Measurements from ENCODE around the gene DPH7. TPM values are rescaled to one million over a fixed set of nuclear protein-coding genes. Genes with fewer than 3 reads are reported as not detected.

DPH7 gene
- total and polyA plus RNA-seq, 2 experiments from 2014 or later = 65.6 to 78.4 TPM

DNA sequence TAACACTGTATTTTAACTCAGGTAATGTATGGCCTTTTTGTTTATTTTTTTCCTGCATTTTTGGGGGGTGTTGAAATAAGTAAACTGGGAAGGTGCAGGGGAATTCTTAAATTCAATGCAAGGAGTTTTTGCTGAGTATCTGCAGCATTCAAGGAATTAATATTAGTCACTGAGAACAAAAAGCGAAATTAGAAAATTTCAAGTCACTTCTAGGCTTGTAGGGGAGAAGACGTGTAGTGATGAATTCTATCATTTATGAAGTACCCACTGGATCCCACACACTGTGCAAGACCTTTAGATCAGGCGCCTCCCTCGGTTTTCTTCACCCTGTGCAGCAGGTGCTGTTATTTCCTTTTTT lies 41.3 kb upstream of the DPH7 start:
- TF ChIP-seq, protein P1, sequence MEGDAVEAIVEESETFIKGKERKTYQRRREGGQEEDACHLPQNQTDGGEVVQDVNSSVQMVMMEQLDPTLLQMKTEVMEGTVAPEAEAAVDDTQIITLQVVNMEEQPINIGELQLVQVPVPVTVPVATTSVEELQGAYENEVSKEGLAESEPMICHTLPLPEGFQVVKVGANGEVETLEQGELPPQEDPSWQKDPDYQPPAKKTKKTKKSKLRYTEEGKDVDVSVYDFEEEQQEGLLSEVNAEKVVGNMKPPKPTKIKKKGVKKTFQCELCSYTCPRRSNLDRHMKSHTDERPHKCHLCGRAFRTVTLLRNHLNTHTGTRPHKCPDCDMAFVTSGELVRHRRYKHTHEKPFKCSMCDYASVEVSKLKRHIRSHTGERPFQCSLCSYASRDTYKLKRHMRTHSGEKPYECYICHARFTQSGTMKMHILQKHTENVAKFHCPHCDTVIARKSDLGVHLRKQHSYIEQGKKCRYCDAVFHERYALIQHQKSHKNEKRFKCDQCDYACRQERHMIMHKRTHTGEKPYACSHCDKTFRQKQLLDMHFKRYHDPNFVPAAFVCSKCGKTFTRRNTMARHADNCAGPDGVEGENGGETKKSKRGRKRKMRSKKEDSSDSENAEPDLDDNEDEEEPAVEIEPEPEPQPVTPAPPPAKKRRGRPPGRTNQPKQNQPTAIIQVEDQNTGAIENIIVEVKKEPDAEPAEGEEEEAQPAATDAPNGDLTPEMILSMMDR (IDR thresholded peaks at IDR 0.05; ENCODE audit: low read depth, low read length) = no peak

DNA sequence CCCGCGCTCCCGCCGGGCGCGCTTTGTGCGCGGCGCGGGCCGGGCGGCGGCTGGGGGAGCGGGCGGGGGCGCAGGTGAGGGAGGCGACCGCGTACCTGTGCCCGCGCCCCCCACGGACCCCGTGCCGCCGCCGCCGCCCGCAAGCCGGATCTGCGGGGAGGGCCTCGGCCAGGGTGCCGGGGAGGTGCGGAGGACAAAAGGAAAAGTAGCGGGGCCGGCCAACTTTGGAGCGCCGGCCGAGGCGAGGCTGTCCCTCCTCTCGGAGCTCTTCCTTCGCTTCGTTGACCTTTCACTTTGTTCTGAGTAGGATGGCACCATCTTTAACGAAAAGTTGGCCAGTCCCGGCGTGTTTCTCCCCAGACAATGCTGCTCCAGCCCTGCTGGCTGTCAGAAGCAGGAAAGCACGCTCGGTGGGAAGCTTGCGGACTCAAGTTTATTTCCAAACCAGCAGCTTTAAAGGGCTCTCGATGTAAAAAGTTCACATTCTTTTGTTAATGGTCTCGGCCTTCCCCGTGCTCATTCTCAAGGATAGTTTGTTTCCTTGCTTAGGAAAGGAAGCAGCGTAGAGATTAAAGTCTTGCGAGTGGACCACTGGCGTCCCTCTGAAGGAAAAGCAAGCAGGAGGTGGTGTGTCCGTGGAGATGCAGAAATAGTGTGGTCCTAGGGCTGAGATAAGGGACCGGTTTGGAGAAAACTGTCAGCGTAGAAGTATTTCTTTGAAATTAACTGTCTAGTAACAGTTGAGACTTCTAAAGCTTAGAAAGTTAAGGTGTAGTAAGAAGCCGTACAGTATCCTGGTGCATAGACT lies 40.7 kb upstream of the DPH7 start:
- H3K27ac ChIP-seq = peak overlapping the region; percentile 84

More for the DNA sequence above, 41.3 kb upstream of the DPH7 start:
- H3K9me3 ChIP-seq (ENCODE audit: low read depth) = no peaks in the 10 kb centered on the region
- peaks cover 13% of the 10 kb centered on the region for H3K4me1 ChIP-seq (ENCODE audit: low read depth)
- H3K36me3 ChIP-seq = peaks cover 4% of the 10 kb centered on the region
- peak overlapping the region; percentile 84 for H3K27ac ChIP-seq
- peak overlapping the region; percentile 62 for H3K4me3 ChIP-seq
- H3K27me3 ChIP-seq = no peaks in the 10 kb centered on the region
- no peak for DNase-seq (ENCODE audit: low read depth in 1 of 2, low spot score in 1 of 2)

DNA sequence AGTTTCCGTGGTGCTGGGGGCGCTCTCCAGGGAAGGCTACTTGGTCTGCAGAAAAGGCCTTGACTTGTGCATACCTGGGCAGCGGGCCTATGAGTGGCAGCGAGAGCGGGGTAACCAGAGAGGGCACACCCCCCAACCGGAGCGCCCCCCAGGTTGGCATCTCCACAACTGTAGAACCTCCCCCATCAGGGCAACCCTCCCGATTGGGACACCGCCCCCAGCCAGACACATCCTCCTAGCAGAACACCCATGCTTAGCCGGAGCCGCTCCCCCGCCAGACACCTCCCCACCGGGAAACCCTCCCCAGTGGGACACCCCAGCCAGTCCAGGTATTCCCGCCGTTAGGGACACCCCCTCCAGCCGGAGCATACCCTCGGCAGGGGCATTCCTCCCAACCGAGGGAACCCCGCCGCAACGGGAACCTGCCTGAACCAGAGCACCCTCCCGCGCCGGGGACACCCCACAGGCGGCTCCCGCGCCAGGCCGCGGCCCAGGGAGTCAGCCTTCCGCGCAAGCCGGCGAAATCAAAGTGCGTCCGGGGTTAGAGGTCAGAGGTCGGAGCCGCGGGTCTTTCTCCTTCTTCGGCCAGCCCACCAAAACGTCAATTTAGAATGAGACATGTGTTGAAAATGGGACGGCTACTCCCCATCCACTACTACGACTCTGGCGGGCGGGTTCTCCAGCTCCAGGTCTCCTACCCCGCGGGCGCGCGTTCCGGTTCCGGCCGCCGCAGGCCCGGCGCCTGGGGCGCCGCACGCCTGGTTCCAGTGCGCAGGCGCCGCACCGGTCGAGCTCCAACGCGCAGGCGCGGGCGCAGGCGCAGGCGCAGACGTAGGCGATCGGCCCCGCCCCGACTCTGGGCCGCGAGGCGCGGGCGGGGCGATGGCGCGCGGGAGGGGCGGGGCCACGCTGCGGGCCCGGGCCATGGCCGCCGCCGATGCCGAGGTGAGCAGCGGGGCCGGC lies 39.7 kb upstream of the DPH7 start, which contains the start of gene EHMT1:
Gene EHMT1 (plus strand): TSS at position 901 of the 963 bp plus-strand sequence. CDS start 24 bp downstream, at position 925.
- Histone ChIP-seq H3K36me3 (peaks cover 7% of the 10 kb centered on the region), H3K4me1 (ENCODE audit: low read depth) (peaks cover 13% of the 10 kb centered on the region), H3K4me3 (peak within 1 kb of the TSS; percentile 62), H3K27me3 (no peaks in the 10 kb centered on the region), H3K27ac (peak within 1 kb of the TSS; percentile 88), H3K9me3 (ENCODE audit: low read depth) (no peaks in the 10 kb centered on the region)
- peak; percentile 90 to 94 for DNase-seq (ENCODE audit: low read depth in 1 of 2, low spot score in 1 of 2)
- TF ChIP-seq, protein P1 (IDR thresholded peaks at IDR 0.05; ENCODE audit: low read depth, low read length) = no peak

More for the DNA sequence above, 40.7 kb upstream of the DPH7 start:
- TF ChIP-seq, protein P1 (IDR thresholded peaks at IDR 0.05; ENCODE audit: low read depth, low read length) = no peak
- Histone ChIP-seq H3K36me3 (peaks cover 4% of the 10 kb centered on the region), H3K27me3 (no peaks in the 10 kb centered on the region), H3K9me3 (ENCODE audit: low read depth) (no peaks in the 10 kb centered on the region), H3K4me3 (peak overlapping the region; percentile 62), H3K4me1 (ENCODE audit: low read depth) (peaks cover 13% of the 10 kb centered on the region)
- DNase-seq (ENCODE audit: low read depth in 1 of 2, low spot score in 1 of 2) = peak; percentile 52 to 61

DNA sequence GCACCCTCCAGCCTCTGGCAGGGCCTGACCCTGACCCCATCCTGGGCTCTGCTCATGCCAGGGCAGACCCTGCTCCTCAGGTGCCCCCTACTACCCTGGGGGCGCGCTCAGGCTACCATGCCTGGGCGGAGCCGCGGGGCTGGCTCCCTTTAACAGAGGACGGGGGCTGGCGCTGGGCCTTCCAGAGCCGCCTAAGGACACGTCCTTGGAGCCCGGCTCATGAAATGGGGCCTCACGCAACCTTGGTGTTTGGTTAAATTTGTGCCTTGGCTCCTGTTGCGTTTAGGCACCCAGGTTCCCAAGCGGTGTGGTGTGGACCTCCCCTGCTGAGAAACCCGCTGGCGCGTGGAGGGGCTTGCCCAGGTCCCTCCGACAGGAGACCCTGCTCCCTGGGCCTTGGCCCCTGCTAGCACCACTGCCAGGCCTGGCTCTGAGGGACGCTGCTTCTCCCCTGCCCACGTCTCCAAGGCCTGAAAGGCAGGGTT lies 36.7 kb upstream of the DPH7 start:
- no peak for DNase-seq (ENCODE audit: low read depth in 1 of 2, low spot score in 1 of 2)
- no peaks in the 10 kb centered on the region for H3K9me3 ChIP-seq (ENCODE audit: low read depth)
- no peaks in the 10 kb centered on the region for H3K27me3 ChIP-seq
- peaks cover 12% of the 10 kb centered on the region for H3K4me1 ChIP-seq (ENCODE audit: low read depth)
- no peak overlapping the region for H3K27ac ChIP-seq
- TF ChIP-seq, protein P1 (IDR thresholded peaks at IDR 0.05; ENCODE audit: low read depth, low read length) = no peak
- H3K4me3 ChIP-seq = no peak overlapping the region
- H3K36me3 ChIP-seq = peaks cover 7% of the 10 kb centered on the region

DNA sequence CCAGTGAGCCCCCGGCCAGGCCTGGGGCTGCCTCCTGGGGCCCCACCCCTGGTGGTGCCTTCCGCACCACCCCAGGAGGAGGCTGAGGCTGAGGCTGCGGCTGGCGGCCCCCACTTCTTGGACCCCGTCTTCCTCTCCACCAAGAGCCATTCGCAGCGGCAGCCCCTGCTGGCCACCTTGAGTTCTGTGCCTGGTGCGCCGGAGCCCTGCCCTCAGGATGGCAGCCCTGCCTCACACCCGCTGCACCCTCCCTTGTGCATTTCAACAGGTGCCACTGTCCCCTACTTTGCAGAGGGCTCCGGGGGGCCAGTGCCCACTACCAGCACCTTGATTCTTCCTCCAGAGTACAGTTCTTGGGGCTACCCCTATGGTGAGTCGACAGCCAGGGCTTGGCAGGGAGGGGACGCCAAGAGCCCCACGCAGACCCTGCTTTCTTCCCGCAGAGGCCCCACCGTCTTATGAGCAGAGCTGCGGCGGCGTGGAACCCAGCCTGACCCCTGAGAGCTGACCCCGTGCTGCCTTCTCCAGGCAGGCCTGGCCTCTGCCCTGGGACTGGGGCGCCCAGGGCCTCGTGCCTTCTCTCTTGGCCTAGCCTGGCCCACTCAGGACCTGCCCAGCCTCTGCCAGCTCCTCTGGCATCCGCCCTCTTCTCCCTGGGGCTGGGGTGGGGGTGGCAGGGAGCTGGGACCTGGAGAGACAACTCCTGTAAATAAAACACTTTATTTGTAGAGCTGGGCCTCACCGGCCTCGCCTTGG lies 36.1 kb upstream of the DPH7 start:
- Histone ChIP-seq H3K36me3 (peaks cover 7% of the 10 kb centered on the region), H3K4me3 (no peak overlapping the region), H3K27ac (no peak overlapping the region), H3K27me3 (no peaks in the 10 kb centered on the region), H3K9me3 (ENCODE audit: low read depth) (no peaks in the 10 kb centered on the region), H3K4me1 (ENCODE audit: low read depth) (peaks cover 6% of the 10 kb centered on the region)
- no peak for DNase-seq (ENCODE audit: low read depth in 1 of 2, low spot score in 1 of 2)
- TF ChIP-seq, protein P1 (IDR thresholded peaks at IDR 0.05; ENCODE audit: low read depth, low read length) = no peak

All from cardiac muscle cell (in vitro differentiated cells and primary cell).